CD4-positive, alpha-beta T cell treated with Interleukin-17A for 4 hours (primary cell): ENCODE data around the gene CELA2A.
"Not testable (repeated sequence)": the region's sequence is repeated elsewhere in the genome, so short reads cannot be mapped to it uniquely, and the experiment has no call there.

Experiments
- DNase-seq: peaks from one replicate; pipeline ENCODE4 v3.0.0-alpha.2; 2020; ENCODE audit warnings: mixed read lengths

Gene CELA2A

DNA sequence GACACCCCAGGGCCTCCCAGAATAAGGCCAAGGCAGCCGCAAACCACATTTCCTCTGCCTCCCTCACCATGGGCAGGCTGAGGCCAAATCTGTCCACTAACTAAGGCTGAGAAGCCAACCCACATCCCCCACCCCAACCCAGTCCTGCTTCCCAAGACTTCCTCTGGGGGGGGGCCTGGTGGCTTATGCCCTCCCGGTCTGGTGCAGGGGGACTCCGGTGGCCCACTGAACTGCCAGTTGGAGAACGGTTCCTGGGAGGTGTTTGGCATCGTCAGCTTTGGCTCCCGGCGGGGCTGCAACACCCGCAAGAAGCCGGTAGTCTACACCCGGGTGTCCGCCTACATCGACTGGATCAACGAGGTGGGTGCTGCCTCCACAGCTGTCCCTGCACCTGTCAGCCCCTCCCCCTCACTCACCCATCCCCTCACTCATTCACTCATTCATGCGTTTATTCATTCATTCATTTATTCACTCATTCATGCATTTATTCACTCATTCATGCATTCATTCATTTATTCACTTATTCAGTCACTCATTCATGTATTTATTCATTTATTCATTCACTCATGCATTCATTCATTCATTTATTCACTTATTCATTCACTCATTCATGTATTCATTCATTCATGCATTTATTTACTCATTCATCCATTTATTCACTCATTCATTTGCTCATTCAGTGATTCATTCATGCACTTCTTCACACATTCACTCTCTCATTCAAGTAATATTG lies 11.0 kb upstream of the CELA2A start:
- no peak for DNase-seq

DNA sequence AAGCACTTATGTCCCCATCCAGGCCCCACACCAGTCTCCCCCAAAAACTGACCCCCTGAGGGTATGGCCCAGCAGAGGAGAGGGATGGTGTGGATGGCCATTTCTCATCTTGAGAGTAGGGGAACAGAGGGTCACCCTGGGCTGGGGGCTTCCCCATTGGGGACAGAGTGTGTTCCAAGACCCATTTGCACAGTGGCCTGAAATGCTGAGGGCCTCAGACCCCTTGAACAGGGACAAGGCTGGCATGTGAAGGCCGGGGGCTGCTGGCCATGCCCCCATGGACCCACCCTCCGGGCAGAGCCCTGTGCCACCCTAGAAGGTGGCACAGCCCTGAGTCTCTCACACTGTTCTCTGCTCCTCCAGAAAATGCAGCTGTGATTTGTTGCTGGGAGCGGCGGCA lies 10.3 kb upstream of the CELA2A start:
- DNase-seq: no peak

DNA sequence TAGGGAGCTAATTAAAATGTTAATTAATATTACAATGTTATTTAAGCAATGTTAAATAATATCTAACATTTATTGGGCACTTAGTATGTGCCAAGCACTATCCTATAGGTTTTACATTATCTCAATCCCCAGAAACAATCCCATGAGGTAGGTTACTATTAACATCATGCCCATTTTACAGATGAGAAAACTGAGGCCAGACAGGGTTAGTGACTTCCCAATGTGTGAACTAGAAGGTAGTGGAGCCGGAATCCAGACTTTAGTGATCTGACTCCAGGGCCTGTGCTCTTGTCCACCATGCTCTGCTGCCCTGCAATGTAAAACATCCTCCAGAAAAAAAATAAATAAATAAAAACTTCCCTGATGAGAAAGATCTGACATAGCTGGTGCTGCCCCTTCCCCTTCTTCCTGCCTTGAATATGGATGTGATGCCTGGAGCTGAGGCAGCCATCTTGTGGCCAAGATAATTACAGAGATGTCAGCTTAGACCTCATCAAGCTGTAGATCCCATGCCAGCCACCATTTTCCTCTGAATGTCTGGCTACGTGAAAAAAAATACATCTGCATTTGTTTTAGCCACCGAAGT lies 7.6 kb upstream of the CELA2A start:
- DNase-seq: no peak

DNA sequence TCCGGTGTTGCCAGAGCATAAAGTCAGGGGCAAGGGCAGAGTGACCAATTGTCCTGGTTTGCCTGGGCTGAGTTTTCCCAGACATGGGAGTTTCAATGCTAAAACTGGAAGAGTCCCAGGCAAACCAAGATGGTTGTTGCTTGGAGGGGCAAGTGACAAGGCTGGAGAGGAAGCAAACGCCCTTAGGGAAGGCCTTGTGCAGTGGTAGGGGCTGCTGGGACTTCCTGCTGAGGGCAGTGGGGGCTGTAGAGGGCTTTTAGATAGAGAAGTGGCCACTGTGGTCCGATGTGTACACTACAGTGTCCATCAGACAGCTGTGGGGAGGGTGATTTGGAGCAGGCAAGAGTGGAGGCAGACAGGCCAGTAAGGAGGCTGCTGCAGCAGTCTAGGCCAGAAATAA lies 7.0 kb upstream of the CELA2A start:
- no peak for DNase-seq

DNA sequence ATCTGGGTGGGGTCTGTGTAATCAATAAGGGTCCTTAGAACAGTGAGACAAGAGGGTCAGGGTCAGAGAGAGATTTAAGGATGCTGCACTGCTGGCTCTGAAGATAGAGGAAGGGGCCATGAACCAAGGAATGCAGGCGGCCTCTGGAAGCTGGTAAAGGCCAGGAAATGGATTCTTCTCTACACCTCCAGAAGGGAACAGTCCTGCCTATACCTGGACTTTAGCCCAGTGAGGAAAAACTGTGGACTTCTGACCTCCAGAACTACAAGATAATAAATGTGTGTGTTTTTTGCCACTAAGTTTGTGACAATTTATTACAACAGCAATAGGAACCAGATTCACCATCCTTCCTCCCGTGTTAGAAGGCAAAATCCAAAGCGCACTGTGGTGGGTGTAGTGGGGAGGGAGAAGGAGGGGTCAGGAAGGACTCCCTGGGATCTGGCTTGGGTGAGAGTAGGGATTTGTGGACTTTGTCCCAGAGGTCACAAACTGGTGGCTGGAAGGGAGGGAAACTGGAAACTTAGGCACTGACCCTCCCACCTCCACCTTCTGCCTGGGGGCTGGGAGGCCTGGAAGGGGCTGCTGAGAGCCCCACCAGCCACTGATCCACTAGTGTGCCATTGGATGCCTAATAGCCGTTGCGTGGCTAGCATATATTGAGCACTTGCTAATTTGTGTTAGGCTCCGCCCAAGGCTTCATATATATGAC lies 5.4 kb upstream of the CELA2A start:
- no peak for DNase-seq

DNA sequence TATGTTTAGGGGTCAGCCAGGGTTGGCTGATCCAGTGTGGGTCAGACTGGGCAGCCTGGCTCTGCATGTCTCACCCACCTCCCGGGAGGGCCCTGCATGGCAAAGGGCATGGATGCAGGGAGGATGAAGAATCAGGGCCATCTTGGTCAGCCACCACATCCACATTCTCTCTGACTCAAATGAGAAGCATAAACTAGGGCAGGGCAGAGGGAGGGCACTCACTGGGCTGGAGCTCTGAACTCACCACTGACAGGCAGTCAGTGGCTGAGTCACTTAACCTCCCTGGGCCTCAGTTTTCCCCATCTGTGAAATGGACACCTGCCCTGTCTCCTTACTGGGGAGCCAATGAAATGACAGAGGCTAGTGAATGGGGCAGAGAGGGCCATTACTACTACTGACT lies 4.3 kb upstream of the CELA2A start:
- DNase-seq: no peak

DNA sequence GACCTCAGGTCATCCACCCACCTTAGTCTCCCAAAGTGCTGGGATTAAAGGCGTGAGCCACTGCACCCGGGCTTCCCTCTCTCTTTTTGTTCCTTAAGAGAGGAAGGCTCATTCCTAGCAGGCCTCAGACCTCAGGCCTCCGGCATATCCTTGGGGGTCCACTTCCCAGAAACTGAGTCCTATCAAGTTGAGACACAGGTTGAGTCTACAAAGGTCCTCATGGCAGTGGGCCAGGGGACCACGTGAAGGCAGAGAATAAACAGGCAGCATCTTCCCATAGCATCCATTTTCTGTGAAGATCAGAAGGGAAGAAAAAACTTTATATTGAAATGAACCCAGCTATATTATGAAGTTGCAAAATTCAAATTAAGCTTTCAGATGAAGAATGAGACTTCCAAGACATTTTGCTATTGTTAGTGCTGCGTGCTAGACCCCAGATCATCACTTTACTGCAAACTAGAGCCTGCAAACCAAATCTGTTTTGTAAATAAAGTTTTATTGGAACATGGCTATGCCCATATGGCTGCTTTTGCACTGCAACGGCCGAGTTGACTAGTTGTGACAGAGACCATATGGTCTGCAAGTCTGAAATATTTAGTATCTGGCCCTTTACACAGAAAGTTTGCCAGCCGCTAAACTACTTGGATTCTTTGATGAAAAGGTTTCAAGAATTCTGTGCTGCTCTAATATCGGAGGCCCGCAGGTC lies 3.5 kb upstream of the CELA2A start:
- DNase-seq: no peak

DNA sequence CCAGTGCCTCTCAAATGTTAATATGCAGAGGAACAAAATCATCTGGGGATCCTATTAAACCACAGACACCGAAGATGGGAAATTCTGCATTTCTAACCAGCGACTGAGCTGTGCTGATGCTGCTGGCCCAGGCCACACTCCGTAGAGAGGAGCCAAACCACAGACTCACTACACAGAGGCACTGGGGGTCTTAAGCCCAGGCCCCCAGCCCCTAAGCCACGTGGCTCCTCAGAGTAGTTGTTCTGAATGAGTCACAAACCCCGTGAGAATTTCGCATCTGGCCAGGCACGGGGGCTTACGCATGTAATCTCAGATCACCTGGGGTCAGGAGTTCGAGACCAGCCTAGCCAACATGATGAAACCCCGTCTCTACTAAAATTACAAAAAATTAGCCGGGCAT lies 2.8 kb upstream of the CELA2A start:
- no peak for DNase-seq

DNA sequence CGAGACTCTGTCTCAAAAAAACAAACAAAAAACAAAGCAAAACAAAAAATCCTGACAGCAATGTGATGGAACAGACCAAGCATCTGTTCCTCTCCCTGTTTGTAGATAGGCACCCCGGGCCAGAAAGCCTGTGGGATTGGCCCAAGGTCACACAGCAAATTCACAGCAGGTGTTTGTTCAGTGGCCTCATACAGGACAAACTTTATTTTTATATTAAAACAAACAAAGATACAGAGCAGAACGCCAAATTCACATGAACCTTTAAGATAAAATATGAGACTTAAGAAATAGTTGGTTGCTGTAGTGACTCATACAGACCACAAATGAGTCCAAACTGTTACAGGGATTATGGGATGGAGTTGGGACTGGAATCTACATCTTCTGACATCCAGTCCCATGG lies 2.3 kb upstream of the CELA2A start:
- no peak for DNase-seq

DNA sequence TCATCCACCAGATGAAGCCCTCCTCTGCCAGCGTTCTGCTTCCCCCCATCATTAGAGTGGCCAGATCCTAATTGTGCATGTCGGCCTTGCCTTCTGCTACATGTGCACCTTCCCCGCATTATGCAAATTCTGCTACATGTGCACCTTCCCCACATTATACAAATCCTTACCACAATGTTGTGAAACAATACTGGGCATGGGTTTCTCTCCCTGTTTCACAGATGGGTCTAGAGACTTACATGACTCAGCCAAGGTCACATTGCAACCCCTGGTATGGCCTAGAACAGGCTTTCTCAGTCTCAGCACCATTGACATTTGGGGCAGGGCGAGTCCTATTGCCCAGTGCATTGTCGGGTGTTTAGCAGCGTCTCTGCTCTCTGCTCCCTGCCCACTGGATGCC lies 1.0 kb upstream of the CELA2A start:
- DNase-seq: no peak

DNA sequence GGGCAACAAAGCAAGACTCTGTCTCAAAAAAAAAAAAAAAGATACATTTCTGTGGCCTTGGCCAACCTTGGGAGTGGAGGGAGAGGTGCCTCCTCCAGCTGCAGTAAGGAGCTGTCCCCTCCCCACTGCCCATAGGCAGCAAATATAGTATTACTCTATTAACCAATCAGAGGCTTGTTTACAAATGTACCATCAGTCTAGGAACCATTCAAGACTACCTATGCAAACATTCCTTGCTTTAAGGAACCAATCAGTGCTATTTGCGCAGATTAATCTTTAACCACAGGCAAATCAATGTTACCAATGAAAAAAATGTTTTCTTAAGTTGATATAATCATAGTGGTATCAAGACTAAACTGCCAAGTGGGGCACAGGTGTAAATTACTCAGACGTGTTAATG lies 1.1 kb downstream of the CELA2A start:
- no peak for DNase-seq

DNA sequence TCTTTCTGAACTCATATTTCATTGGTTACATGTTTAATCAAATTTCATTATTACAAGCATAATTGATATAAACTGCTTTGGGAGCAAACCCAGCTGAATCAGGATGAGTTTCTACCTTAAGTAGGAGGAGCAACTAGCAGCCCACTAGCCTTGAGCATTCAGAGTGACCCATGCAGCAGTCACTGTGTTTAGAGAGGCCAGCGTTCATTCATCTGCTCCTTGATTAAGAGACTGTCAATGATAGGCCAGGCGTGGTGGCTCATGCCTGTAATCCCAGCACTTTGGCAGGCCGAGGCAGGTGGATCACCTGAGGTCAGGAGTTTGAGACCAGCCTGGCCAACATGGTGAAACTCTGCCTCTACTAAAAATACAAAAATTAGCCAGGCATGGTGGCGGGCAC lies 1.9 kb downstream of the CELA2A start:
- not testable (repeated sequence) for DNase-seq

DNA sequence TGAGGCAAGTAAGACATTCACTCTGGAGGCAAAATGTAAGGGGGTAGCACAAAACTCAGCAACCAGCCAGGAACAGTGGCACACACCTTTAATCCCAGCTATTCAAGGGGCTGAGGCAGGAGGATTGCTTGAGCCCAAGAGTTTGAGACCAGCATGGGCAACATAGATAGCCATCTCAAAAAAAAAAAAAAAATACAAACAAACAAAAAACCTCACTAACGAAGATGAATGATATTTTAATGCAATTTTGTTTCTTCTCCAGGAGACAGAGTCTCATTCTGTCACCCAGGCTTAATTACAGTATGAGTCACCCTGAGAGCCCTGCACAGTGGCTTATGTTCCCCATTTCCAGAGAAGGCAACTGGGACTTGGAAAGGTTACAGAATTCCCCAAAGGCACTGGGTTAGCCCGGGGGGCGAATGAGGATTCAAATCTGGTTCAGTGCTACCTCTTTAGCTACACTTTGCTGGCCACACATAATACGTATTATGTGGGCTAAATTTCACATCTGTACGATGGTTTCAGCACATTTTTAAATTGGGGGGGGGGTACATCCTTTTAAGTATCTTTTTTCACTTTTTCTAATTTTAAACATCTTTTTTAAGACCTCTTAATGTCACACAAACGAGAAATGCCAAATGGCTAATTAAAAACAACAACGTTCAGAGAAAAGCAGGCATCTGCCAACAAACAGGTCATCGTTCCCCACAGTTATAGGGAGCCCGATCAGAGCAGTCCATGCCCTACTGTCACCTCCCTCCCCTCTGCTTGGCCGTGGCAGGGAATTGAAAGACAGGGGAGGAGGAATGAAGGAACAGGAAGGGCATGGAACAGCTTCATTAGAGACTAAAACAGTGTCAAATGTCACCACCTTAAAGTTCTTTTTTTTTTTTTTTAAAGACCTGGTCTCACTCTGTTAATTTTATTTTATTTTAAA lies 3.5 kb downstream of the CELA2A start:
- DNase-seq: no peak

DNA sequence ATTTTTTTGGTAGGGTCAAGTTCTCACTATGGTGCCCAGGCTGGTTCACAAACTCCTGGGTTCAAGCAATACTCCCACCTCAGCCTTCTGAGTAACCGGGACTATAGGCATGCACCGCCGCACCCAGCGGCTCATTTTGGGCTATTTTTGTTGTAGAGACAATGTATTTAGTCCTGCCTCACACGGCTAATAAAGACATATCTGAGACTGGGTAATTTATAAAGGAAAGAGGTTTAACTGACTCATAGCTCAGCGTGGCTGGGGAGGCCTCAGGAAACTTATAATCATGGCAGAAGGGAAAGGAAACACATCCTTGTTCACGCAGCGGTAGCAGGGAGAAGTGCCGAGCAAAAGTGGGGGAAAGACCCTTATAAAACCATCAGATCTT lies 4.2 kb downstream of the CELA2A start:
- DNase-seq: no peak

DNA sequence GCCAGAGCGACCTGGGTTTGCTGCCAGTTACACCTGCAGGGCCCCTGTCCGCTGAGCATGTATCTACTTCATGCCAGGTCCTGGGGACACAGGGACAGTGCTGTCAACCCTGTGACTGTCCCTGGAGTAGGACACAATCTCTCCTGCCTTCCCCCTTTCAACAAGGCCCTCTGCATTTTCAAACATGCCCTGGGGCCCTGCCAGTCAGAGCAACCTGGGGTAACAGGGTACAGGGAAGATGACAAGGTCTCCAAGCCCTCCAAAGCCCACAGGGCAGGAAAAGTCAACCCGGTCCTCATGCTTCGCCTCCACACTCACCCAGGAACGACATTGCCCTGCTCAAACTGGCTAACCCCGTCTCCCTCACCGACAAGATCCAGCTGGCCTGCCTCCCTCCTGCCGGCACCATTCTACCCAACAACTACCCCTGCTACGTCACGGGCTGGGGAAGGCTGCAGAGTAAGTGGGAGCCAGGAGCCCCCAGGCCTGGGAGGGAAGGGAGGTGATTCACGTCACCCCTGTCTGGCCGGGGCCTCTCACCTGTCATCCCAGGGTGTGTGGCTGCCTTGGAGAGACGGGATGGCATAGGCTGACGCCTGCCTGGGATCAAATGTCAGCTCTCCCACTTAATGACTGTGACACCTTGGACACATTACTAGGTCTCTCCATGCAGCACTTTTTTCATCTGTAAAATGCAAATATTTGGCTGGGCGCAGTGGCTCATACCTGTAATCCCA lies 6.7 kb downstream of the CELA2A start:
- DNase-seq: not testable (repeated sequence)

DNA sequence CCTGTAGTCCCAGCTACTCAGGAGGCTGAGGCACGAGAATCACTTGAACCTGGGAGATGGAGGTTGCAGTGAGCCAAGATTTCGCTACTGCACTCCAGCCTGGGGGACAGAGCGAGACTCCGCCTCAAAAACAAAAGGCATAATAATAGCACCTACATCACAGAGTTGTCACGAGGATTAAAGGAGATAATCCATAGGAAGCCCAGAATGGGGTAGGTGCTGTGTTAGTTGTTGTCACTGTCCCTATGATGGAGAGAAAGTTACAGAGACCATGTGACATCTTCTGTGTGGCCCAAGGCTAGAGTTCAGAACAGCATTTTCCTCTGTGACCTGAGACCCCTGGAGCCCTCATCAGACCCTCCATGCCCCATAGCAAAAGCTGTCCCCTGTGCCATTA lies 7.4 kb downstream of the CELA2A start:
- DNase-seq: not testable (repeated sequence)

DNA sequence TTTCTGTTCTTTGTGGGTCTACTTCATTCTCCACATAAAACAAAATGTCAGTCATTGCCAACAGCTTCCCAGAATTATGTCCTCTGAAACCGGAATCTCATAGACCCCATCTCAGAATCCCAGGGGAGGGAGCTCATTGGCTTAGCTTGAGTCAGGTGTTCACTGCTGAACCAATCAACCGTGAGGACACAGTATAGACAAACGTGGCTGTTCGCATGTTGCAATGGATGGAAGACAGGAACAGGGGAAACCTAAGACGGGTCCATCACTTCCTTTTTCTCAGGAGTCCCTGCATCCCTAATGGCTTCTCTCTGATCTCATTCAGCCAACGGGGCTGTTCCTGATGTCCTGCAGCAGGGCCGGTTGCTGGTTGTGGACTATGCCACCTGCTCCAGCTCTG lies 9.1 kb downstream of the CELA2A start:
- no peak for DNase-seq

DNA sequence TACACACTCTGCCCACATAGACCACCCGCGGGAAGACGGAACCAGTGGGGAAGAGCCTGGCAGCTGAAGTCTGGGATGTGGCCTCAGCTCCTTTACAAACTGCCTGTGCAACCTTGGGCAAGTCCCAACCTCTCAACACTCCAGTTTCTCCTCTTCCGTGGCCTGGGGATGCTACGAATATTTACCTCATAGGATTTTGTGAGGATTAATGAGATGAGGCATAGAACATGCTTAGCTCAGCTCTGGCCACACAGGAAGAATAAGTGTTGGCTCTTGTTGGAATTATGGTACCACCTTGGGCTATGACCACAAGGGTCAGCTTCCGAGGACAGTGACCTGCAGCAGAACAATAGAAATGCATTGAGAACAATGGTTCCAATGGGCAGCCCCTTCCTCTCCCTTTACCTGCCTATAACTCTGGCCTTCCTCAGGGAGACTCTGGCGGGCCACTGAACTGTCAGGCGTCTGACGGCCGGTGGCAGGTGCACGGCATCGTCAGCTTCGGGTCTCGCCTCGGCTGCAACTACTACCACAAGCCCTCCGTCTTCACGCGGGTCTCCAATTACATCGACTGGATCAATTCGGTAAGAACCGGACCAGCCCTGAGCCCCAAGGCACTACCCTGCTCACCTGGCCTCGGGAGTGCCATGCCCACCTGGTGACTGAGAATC lies 10.6 kb downstream of the CELA2A start:
- not testable (repeated sequence) for DNase-seq

DNA sequence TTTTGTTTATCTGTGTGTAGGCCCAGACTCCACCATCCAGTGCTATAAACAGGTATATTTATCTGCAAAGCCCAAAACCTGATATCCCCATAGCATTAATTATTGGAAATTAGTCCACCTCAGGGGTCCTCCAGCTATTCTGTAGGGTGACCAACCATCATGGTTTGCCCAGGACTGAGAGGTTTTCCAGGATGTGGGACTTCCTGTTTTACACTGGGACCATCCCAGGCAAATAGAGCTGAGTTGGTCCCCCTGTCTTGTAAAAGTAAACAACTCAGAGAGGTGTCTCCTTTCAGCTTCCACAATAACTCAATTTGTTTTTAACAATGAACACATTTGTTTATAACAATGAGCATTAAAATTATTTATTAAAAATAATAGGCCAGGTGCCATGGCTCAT lies 11.6 kb downstream of the CELA2A start:
- no peak for DNase-seq

DNA sequence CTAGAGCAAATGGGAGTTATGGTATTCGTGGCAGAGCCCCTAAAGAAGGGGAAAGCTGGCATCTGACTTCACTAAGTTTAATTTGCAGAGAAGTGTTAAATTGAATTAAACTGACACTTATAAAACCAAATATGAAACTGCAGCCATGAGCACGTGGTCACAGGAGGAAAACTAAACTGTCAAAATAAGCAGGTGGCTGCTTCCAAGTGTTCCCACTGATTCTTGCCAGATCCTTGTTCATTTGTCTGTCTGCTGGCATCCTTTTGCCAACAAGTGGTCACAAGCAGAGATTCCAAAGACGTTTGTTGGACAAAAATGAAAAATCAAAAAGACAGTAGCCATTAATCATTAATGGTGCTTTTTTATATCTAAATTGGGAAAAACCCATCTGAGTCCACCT lies 12.8 kb downstream of the CELA2A start:
- DNase-seq: no peak

DNA sequence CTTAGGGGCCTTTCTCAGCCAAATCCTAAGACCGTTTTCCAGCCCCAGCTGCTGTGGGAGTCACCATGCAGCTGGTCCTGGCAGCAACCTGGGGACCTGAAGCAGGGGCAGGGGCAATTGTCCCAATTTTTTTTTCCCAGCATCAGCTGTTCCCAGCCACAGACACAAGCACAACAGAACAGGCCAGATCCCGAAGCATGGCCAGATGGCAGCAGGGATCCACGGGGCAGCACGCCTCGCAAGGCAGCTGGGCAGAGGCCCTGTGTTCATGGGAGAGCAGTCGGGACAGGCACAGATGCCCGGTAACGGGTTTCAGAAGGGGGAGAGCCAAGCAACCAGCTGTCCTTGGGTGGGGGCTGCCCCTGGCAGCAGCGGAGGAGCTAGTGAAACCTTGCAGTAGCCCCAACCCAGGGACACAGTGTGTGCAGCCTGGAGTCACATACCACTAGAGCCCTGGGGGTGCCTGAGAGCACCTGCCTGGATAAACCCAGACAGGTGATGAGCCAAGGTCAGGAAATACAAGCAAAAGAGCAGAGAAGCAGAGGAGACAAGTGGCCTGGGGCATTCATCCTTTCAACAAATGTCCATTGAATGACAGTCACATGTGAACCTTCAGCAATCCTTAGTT lies 13.4 kb downstream of the CELA2A start:
- not testable (repeated sequence) for DNase-seq
